GM19043 (cell line): ENCODE measurements around the gene SYT1.
A peak's percentile ranks its signal among the peaks of the same experiment; 100 is the strongest.
"Not testable (repeated sequence)": the region's sequence is repeated elsewhere in the genome, so short reads cannot be mapped to it uniquely, and the experiment has no call there.

ENCODE experiments used
- ATAC-seq: cut with Tn5 transposase; IDR thresholded peaks from one replicate; pipeline ENCODE4 v1.9.1; 2021; ENCODE audit warnings: low read depth; ENCODE audit not compliant: unreplicated experiment

SYT1 gene

DNA sequence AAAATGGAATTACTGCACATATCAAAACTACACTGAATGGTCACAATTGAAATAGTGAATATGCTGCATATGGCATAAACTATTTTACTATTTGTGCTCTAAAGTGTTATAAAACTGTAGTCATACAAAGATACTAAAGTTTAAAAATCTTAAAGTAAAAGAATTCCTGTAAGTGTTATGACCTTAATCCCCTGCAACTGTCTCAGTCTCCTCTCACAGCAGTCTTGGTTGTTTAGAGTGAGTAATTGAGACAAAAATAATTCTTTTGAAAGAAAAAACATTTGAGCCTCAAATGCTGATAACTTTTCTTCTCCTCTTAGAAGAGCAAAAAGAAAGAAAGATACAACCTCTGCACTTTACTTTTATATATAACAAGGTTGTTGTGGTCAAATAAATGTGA lies 99.9 kb downstream of the SYT1 start:
- ATAC-seq: no peak

DNA sequence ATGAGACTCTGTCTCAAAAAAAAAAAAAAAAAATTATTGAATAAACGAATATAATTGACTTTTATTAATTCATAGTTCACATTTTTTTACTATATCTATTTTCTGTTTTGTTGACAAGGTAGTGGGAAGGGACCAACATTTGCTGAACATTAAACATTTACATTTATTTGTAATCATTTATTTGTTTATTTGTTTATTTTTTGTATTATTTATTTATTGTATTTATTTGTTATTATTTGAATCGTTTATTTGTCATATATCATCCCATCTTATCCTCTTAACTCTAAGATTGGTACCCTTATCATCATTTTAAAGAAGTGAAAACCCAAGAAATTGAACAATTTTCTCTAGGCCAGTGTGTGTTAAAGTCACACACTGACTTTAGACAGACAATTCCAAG lies 101.5 kb downstream of the SYT1 start:
- ATAC-seq: no peak

DNA sequence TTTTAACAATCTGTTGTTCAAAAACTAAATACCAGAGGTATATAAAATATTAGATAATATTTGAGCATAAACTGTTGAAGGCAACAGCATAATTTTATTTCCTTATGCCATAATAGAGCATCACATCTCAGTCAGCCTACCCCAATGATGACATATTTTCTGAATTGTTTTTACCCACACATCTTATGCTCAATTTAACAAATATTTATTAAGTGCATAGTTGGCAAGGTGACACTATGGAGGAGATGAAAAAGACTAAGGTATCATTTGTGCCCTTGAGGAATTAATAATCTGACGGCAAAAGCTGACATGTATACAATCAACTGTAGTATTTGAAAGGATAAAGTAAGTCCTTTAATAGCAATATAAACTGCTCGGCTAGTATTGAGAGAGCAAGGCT lies 102.4 kb downstream of the SYT1 start:
- ATAC-seq: no peak

DNA sequence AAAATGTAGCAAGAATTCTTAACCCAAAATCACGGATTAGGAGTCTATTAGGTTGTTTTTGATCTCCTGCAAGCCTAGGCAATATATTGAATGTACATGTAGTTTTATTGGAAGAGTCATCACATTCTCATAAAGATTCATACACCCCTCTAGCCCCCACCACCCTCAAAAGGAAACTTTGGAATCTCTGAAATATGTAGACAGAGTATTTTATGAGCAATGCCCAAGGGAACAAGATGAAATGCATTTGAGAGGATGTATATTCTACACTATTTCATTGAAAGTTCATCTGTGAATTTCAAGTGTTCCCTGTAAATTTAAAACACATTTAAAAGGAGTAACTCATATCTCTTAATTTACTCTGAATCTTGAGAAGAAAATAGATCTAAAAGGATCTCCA lies 103.7 kb downstream of the SYT1 start:
- ATAC-seq: no peak

DNA sequence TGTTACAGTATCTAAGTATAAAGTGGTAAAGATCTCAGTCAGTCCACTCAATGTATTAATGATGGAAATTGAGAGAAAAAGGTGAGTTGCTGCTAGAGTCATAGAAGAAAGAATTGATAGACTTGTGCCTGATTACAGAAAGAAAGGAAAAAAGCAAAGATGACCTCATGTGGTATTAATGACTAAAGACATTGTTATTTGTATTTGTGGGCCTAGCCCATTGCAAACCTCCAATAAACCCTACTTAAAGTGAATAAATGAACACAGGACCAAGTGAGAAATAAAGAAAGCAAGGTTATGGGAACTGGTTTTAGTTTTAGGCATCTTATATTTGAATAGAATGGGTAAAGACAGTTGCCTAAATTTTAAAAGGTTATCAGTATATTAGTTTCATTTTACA lies 105.5 kb downstream of the SYT1 start:
- ATAC-seq: no peak

DNA sequence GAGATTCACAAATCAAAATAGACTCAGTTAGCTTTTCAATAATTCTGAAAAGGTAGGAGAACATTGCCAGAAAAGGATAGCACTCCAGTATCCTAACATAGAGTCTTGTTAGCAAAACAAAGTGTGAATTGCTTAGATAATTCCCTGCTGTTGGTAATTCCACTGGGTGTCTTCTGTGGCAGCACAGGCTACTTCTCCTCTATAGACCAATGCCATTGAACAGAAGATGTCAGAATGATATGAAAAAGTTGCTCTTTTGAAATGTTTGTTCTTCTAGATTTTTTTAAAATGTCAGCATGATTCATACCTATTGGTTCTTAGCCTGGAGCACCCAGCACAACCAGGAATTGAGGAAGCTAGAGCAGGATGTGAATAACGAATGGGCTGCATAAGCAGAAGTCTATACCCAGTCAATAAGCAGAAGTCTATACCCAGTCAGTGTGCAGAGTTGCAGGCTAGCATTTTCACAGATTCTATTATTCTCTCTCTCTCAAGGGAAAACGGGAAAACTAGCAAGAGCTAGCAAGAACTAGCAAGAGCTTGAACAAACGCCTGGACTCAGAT lies 112.8 kb downstream of the SYT1 start:
- ATAC-seq: no peak

DNA sequence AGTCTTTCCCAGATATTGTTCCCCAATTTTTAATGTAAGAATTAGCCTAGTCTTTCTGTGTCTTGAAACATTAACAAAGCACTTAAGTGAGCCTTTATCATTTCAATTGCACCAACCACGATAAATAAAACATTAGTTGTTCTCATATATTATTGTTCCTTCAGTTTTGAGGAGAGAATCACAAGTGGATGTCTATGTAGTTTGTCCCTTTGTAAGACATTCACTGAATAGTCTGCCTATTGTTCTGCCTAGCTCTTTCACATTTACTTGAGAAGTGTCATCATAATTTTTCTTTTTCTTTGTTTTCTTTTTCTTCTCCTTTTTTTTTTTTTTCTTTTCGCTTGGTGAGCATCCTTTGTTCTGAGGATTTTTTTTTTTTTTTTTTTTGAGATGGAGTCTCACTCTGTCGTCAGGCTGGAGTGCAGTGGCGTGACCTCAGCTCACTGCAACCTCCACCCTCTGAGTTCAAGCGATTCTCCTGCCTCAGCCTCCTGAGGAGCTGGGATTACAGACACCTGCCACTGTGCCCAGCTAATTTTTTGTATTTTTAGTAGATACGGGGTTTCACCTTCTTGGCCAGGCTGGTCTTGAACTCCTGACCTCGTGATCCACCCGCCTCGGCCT lies 129.7 kb downstream of the SYT1 start:
- no peak for ATAC-seq

DNA sequence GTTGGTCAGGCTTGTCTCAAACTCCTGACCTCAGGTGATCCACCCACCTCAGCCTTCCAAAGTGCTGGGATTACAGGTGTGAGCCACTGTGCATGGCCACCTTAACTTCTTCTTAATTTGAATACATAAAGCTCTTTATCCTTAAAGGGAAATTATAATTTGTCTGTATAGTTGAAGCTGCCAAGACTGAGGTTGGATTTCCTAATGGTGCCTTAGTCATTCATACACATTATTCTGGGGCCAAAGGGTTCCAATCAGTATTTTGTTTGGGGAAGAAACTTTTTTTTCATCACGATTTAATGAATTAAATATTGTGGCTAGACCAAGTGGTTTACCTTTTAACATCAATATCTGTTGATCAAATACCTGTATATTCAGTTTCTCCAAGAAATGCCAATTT lies 135.9 kb downstream of the SYT1 start:
- ATAC-seq: no peak

DNA sequence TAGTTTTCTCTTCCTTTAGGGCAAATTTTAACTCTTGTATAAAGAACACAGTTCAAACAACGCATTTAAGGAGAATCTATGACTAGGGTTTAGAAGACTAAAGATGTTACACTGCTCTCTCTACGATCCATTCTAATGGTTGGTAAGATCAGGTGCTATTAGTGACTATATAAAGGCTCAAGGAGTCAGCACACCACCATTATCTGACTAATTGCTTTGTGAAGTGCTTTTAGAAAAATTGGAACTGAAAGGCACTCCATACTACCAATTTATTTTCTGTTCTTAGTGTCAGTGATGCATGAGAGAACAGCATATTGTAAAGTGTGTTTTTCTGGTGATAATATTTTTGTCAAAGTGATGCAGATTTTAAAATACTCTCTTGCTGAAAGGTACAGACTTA lies 136.8 kb downstream of the SYT1 start:
- ATAC-seq: no peak

DNA sequence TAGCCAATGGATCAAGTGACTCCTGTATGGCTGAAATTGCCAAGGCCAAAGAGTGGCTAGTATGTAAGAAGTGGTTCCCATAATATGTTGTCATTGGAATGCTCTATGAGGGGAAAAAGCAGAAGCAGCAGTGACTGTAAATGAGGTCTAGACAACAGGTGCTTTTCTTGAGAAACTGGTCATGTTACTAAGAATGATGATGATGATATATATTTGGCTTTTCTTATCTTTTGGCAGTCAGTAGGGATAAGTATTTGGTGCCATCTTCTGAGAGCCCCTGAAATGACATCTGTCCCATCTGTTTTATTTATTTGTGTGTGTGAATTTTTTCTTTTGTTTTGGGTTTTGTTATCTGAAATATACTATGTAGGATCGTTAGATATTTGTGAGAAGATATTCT lies 141.7 kb downstream of the SYT1 start:
- no peak for ATAC-seq

DNA sequence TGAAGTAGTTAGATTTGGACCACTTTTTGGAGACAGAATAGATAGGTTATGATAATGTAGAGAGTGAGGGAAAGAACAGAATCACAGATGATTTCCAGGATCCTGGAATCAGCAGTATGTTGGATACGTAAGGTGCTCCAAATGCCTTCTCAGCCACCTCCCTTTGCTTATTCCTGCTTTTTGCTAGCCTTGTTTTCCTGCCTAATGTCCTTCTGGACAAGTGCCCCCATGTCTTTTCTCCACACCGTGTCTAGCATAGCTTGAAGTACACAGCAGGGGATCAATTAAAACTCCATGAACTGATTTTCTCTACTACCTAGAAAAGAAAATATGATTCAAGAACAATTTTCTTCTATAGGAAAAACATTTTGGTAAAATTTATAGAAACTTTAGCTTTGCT lies 144.0 kb downstream of the SYT1 start:
- ATAC-seq: no peak

DNA sequence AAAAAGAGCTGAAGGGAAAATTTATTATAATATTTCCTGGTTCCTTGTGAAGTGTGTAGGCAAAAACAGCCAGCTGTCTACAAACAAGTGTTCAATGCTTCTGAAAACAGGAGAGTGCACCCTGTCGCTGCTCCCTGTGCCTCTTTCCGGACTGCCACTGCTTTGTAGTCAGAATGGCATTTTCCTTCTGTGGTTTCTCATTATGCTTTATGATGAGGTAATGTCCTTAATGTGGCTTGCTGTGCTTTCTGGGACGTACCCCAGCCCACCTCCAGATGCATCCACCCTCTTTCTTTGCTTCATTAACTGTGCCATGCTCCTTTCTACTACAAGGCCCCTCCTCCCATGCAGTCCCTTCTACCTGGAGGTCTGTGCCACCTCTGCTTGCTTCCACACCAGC lies 148.1 kb downstream of the SYT1 start:
- no peak for ATAC-seq

DNA sequence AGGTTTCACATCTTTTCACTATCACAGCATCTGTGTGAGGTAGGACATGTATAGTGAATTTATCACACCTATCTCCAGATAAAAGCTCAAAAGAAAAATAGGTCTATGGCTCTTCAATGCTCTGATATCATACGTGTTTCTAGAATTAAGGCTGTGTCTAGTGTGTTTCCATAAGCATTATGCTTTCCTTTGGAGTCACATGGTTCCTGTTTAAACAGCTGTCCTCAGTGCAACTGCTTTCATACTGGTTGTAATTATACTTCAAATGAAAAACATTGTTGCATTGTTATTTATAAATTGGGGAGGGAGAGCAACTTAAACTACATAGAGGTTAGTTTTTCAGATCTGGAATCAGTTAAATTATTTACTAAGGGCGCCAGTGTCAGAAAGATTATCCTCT lies 151.6 kb downstream of the SYT1 start:
- ATAC-seq: no peak

DNA sequence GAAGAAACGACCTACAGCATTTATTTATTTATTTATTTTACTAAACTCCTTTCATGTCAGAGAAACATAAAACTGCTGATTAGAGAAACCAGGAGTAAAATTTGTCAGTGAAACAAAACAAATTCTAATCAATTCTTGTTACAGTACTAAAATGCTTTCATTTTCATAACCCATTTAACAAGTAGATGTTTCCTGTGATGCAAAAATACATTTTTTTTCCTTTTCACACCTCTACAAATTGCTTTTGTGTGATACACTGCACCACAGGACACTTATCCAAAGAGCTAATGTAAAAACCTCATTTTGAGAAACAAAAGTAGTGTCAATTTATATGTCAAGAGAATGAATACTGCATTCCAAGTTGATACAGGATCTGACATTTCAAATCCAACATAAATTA lies 155.1 kb downstream of the SYT1 start:
- peak; percentile 64 for ATAC-seq

DNA sequence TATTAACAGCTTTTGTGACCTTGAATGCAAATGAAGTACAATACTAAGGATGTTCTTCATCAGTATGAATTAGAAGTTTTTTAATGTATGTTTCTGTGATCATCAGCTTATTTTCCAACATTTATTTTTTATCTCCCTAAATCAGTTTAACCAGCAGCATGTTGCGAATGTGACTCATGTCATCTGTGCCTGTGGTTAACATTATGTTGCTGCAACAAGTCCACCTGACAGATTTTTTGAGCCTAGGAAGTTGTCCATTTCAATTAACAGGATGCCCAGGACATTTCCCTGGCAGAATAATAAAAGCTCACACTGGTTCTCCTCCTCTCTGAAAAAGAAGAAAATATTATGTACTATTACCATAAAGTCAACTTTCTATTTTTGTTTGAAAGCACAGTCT lies 155.5 kb downstream of the SYT1 start:
- peak; percentile 29 for ATAC-seq

DNA sequence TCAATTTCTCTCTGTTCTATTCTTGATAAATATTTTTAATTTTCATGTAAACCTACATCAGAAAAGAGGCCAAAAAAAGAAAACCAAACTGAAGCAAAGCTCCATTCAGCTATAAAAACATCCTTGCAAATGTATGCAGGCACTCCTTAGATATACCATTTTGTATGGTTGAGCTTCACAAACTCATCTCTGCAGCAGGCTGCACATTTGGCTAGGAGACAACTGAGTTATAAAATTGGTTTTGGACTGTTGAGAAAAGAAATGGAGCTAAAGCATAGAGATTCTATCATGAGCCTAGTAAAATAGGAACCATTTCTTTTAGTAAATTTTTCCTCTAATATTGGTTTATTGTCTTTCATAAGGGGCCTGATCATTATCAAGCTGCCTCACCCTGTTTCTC lies 156.4 kb downstream of the SYT1 start:
- ATAC-seq: no peak

DNA sequence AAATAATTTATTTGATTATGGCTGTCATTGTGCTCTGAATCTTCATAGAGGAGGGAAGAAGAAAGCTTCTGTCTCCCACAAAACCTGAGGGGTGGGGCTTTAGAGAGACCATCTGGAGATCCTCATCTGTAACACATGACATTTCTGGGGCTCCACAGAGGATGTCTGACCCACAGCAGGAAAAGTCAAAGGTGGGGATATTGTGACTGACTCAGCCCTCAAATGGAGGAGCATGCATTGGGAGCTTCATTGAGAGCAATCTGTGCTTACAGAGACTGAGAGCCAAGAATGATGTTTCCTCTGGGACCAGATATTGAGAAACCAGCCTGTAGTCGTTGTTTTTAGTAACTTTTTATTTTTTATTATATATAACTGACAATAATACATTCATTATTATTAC lies 158.7 kb downstream of the SYT1 start:
- ATAC-seq: no peak

DNA sequence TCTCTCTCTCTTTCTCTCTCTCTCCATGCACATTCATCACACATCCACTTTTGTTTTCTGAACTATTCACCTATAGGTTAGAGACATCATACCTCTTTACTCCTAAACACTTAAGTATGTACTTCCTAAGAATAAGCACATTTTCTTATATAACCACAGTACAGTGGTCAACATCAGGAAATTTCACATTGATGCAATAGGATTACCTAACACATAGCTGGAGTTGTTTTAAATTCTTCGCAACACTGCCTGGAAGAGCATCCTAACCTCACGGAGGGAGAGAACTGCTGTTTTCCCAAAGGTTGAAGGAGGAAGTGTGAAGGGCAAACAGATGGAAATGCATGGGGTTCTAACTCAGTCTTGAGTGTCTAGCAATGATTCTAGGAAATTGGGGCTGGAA lies 159.2 kb downstream of the SYT1 start:
- no peak for ATAC-seq

DNA sequence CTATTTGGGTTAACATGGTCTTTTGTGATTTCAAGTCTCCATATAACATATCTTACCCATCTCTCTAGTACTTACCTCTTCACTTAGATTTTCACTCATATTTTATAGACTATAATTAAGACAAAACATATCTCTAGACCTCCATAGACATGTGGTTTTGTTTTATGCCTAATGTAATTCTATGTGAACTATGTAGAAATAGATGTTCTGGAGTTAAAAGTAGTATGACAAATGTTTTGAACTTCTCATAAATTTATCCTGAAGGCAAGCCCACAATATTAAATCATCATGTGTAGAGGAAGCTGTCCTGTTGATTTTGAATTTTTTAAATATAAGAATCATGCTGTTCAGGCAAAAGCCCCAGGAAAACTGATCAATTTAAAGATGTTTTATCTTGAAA lies 169.2 kb downstream of the SYT1 start:
- ATAC-seq: no peak

DNA sequence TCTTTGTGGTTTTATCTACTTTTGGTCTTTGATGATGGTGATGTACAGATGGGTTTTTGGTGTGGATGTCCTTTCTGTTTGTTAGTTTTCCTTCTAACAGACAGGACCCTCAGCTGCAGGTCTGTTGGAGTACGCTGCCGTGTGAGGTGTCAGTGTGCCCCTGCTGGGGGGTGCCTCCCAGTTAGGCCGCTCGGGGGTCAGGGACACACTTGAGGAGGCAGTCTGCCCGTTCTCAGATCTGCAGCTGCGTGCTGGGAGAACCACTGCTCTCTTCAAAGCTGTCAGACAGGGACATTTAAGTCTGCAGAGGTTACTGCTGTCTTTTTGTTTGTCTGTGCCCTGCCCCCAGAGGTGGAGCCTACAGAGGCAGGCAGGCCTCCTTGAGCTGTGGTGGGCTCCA lies 180.2 kb downstream of the SYT1 start:
- ATAC-seq: not testable (repeated sequence)

DNA sequence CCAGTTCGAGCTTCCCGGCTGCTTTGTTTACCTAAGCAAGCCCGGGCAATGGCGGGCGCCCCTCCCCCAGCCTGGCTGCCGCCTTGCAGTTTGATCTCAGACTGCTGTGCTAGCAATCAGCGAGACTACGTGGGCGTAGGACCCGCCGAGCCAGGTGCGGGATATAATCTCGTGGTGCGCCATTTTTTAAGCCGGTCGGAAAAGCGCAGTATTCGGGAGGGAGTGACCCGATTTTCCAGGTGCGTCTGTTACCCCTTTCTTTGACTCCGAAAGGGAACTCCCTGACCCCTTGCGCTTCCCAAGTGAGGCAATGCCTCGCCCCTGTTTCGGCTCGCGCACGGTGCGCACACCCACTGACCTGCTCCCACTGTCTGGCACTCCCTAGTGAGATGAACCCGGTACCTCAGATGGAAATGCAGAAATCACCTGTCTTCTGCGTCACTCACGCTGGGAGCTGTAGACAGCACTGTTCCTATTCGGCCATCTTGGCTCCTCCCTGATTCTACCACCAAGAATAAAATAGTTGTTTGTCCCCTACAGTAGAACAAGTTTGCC lies 180.7 kb downstream of the SYT1 start:
- ATAC-seq: not testable (repeated sequence)

DNA sequence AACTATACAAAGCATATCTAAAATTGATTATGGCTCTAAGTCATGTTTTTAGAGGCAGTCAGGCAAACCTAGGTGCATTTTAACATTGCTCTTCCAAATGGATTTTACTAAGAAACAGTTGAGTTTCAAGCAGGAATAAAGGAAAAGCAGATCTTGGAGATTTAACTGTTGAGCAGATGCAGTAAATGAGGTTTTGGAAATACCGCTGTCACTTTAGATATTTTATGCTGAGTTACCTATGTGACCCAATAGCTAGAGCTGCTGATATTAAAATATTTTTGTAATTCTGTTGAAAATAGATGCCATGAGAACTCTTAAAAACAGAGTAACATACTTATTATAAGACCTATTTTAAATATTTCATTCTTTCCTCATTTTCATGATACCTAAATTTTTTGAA lies 181.4 kb downstream of the SYT1 start:
- ATAC-seq: no peak

DNA sequence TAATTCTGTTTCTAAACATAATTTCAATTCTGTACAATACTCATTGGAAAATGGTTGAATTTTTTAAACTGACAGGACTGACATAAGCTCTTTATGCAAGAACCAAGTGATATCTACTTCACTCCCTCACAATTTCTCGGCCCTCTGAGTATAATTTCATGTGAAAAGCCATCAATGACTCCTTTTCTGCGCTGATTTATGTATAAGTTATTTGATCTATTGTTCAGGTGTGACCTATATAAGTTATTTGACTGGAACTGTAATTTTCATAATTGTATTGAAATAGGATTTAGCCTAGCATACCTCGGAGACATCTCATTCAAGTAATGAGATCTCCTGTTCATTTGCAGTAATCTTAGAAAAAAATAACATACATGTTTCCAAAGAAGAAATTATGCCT lies 184.4 kb downstream of the SYT1 start:
- ATAC-seq: no peak
